ENCODE measurements around the gene CALU.

Gene CALU

GRCh38 chr7:128811631-128812430, 72.7 kb downstream of the CALU start:
- DNase-seq (ENCODE audit: low spot score): no peak

DNA sequence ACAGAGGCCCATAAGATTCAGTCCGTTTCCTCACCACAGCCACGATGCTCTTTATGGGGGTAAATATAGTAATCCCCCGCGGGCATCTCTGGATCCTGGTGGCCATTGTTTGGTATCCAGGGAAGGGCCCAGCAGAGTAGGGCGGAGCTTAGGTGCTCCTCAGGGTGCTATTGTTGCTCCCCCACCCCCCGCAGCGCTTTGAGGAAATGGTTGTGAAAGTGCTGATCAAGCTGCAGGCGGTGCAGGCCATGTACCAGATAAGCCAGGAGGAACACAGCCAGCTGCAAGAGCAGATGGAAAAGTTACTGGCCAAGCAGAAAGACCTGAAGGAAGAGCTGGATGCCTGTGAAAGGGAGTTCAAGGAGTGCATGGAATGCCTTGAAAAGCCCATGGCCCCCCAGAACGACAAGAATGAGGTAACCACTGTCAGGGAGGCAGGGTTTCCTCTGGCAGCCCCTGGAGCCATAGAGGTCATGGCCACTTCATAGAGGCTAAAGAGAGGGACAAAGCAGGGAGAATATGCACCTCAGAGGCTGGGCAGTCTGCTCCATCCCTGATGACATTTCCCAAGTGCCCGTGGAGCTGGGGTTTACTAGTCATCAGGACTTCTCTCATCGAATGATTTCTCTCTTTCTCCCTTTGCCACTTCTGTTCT, 73.5 kb downstream of the CALU start:
- no peak for DNase-seq (ENCODE audit: low spot score)

GRCh38 chr7:128814499-128814898, 75.3 kb downstream of the CALU start:
- no peak for DNase-seq (ENCODE audit: low spot score)

- no peak for DNase-seq (ENCODE audit: low spot score)
These were observed 76.3 kb downstream of the CALU start for GRCh38 chr7:128815289-128815942.

- DNase-seq (ENCODE audit: low spot score): no peak
These were observed 79.5 kb downstream of the CALU start for GRCh38 chr7:128818694-128819093.

Measured in LoVo (cell line).